ENCODE measurements around the gene BRAF.

DNA sequence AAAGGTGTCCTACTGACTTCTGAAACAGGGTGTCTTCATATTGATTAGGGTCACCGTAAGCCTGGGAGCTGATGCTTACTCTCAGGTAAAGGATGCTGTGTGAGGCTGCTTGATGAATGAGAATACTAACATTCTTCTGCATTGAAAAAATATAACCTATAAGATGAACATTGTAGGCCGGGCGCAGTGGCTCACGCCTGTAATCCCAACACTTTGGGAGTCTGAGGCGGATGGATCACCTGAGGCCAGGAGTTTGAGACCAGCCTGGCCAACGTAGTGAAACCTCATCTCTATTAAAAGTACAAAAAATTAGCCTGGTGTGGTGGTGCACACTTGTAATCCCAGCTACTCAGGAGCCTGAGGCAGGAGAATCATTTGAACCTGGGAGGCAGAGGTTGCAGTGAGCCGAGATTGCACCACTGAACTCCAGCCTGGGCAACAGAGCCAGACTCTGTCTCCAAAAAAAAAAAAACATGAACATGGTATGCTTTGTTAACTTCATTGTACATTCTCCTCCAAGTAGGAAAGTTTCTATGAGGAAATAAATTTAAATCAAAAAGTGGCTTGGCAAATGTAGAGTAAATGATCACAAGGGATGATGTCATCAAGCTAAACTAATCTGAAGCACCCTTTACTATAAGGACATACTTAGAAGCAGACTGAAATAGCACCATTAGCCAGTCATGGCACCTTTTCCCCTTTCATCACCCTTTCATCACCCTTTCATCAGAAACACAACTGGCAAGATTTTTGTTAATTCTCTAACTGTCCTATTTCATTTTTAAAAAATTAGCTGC is 1.5 kb upstream of the BRAF start:
- TF ChIP-seq POLR2A (IDR thresholded peaks at IDR 0.05; ENCODE audit: low read depth, low read length) (no peak), POLR2AphosphoS5 (IDR thresholded peaks at IDR 0.05; ENCODE audit: low read depth, low read length) (no peak), TAF1 (IDR thresholded peaks at IDR 0.05; ENCODE audit: borderline replicate concordance, low read depth, low read length) (no peak)
